SU-DHL-6 (cell line): Measurements from ENCODE around the gene PHKA2.

ENCODE experiments used
- EZH2phosphoT487 ChIP-seq: fragments of 200-600 bp; sonication (generic), shearing (Covaris generic); conservative IDR thresholded peaks from 2 replicates; pipeline ENCODE4 v1.6.1; 2018; ENCODE audit warnings: mild to moderate bottlenecking, antibody characterized with exemption, low read length, moderate library complexity, mixed read lengths
- TF ChIP-seq, protein P1 (sequence below): fragments of 200-600 bp; sonication (generic); IDR thresholded peaks from one replicate; pipeline ENCODE4 v1.5.1; 2017; ENCODE audit warnings: antibody characterized with exemption, mild to moderate bottlenecking, low read length, moderate library complexity; ENCODE audit not compliant: insufficient read depth, poor library complexity, severe bottlenecking

- TF ChIP-seq, protein P1, sequence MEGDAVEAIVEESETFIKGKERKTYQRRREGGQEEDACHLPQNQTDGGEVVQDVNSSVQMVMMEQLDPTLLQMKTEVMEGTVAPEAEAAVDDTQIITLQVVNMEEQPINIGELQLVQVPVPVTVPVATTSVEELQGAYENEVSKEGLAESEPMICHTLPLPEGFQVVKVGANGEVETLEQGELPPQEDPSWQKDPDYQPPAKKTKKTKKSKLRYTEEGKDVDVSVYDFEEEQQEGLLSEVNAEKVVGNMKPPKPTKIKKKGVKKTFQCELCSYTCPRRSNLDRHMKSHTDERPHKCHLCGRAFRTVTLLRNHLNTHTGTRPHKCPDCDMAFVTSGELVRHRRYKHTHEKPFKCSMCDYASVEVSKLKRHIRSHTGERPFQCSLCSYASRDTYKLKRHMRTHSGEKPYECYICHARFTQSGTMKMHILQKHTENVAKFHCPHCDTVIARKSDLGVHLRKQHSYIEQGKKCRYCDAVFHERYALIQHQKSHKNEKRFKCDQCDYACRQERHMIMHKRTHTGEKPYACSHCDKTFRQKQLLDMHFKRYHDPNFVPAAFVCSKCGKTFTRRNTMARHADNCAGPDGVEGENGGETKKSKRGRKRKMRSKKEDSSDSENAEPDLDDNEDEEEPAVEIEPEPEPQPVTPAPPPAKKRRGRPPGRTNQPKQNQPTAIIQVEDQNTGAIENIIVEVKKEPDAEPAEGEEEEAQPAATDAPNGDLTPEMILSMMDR = no peak
- TF ChIP-seq EZH2phosphoT487 = no peak
Measured at GRCh38 chrX:18964026-18964425, 19.9 kb downstream of the PHKA2 start.
